NCI-H1092 treated with DMSO at 0.1 percent for 48 hours (cell line): ENCODE data around the gene COA8.

Experiments
- DNase-seq: peaks from one replicate; lab custom pipeline; 2025; lab: John Stamatoyannopoulos, UW

Gene COA8

DNA sequence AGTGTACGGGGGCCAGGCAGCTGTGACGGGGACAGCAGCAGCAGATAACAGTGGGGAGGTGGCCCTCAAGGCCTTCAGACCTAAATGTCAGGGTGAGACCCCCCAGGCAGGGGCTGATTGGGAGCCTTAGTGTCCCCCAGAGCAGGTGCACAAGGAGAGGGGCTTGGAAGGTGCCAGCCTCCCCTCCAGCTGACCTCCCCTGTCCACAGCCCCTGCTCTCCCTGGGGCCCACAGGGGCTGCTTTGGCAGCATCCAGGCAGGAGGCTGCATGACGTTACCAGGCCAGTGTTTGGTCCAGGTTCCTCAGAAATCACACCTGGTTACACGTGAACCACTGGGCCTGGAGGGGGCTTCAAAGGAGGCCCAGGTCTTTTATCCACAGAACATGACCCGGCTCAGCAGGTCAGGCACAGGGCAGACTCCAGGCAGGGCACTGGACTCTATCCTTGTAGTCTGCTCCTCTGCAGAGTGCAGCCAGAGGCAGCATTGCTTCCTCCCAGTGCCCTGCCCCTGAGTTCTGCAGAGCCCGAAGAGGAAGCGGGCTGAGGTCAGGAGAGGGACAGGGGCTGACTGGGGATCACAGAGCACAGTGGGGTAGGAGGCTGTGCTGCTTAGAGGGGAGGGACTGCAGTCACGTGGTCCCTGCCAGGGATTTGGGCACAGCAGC, 36.4 kb upstream of the COA8 start:
- DNase-seq, result no peak

DNA sequence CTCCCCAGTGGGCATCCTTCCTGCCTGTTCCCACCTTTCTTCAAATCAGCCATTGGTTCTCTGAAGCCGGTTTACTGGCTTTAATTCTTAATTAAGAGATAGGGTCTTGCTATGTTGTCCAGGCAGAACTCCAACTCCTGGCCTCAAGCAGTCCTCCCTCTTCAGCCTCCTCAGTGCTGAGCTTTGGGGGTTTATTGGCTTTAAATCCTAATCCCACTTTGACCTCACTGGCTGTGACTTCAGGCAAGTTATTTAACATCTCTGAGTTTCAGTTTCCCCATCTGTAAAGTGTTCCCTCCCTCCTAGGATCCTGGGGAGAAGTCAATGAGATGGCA, 35.9 kb upstream of the COA8 start:
- no peak for DNase-seq

DNA sequence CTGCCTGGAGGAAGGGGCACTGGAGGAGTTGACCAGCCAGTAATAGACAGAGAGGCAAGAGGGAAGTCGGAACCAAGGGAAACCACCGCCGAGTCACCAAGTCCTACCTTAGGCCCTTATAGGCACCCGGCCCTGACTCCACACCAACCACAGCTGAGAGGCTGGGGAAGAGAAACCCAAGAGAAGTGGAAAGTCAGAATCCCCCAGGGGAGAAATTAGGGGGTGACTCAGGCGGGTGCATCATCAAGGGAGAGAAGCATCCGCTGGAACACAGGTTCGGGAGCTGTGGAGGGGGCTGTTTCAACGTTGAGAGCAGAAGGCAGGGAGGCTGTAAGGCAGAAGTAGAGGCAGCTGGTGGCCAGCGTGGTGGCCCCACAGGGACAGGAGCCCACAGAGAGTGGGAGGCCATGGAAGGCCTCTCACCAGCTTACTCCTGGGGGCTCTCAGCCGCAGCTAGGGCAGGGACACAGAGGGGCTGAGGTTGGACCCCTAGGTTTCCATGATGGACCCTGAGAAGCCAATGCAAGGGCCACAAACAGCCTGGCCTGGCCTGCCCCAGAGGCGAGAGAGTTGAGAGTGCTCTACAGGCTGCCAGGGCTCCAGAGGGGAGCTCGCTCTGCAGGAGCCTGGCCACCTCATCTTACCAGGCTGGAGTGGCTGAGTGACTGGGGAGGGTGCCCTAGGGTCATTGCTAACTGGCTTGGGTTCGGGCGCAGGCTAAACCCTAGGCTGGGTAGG, 35.2 kb upstream of the COA8 start:
- DNase-seq, result no peak

DNA sequence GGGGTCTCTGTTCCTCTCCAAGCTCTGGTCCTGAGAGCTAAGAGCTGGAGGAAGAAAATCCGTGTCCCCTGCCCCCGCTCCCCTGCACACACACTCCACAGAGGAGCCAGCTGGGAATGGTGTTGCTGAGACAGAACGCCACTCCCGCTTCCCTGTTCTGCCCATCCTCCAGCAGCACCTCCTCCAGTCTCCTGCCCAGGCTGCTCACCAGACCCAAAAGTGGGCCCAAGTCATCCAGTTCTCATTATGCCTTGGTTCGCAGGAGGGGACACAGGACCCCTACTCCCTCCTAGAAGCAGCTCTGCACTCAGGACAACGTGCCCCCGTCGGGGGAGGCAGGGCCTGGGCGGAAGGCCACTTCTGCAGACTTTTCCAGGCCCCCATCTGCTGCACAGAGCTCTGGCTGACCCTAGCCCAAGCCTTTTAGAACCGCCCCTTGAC, 34.6 kb upstream of the COA8 start:
- DNase-seq, result peak; percentile 18

DNA sequence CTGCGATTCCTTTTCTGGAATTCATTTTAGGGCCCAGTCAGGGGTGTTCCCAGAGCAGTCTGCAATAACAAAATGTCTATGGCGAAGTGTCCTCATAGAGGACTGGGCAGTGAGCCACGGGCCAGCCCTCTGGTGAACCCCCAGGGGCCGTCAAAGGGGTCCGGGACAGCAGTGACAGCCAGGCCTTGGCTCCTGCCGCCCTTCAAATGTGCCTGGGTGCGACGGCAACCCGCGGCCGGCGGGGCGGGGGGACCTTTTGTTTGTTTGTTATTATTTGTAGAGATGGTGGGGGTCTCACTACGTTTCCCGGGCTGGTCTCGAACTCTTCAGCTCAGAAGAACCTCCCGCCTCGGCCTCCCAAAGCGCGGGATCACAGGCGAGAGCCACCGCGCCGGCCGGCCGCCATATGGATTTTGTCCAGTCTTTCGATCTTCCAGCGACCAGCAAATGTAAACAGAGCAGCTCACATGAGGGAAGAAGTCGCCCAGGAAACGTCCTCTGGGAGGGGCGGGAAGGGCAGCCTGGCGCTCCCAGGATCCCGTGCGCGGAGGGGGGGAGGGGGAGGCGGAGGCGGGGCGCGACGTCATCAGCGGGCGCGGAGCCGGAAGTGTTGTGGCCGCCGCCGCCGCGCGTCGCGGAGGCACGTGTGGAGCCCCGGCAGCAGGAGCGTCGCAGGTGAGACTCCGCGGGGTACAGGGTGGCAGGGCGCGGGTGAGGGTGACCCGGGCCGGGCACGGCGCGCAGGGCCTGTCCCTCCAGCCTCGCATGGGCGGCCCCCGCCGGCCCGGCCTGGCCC, 34.0 kb upstream of the COA8 start, which contains the start of gene TRMT61A:
TRMT61A (plus strand) TSS at position 610 of the 796 bp plus-strand sequence. CDS start 783 bp downstream, outside the sequence.
- DNase-seq, result peak; percentile 91

DNA sequence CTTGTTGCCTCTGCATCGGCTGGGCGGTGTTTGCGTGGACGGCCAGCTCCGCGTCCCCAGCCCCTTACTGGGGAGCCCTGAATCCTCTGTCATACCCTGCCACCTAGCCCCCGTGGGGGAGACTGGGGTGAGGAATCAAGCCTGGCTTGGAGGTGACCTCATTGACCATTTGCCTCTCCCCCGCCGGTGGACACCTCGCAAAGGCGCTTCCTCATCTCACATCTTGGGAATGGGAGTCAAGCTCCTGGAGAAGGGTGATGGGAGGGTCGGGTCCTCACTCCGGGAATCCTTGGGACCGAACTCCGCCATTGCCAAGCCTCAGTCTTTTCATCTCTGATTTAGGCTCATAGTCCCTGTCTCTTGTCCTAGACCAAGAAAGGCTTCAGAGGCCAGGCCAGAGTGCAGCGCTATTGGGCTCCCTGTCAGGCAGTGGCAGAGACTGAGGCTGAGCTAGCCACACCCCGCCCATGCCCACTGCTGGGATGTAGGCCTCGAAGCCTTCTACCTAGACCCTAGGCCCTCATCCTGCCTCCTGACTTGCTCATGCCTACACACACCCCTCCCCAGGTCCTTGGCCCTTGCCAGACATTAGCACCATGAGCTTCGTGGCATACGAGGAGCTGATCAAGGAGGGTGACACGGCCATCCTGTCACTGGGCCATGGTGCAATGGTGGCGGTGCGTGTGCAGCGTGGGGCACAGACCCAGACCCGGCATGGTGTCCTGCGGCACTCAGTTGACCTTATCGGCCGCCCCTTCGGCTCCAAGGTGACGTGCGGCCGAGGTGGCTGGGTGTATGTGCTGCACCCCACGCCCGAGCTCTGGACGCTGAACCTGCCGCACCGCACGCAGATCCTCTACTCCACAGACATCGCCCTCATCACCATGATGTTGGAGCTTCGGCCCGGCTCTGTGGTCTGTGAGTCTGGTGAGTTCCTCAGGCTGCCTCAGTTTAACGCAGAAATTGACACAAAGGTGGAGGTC, 33.1 kb upstream of the COA8 start:
- no peak for DNase-seq

DNA sequence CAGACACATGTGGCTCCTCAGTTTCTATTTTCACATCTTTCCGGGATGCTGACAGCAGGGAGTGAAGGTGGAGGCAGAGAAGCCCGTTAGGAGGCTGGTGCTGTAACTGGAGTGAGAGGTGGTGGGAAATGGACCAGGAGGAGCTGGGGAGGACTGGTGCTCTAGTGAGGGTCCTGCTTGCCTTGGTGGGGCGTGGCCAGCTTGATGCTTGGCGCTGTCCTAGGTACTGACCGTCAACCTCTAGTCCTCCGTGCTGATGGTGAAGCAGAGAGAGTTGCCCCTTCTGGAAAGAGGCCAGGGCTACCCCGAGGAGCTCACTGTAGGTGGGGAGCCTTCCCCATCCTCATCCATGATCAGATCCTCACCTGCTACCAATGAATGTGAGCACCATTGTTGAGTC, 32.4 kb upstream of the COA8 start:
- DNase-seq, result no peak

DNA sequence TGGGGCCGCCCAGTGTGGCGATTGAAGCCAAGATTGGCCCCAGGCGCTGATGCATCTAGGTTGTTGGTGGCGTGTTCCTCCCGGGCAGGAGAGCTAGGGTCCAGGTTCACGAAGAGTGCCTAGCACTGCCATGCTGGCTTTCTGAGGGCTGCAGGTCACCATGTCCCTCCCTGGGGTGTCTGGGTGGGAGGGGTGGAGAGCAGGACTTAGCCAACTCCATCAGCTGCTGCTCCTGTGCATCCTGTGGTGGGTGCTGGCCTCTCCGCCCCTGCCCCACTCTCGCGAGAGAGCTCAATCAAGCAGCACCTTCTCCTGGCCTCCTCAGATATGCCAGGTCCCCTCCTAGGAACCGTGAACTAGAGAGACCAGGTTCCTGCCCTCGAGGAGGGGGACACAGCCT, 31.9 kb upstream of the COA8 start:
- no peak for DNase-seq

DNA sequence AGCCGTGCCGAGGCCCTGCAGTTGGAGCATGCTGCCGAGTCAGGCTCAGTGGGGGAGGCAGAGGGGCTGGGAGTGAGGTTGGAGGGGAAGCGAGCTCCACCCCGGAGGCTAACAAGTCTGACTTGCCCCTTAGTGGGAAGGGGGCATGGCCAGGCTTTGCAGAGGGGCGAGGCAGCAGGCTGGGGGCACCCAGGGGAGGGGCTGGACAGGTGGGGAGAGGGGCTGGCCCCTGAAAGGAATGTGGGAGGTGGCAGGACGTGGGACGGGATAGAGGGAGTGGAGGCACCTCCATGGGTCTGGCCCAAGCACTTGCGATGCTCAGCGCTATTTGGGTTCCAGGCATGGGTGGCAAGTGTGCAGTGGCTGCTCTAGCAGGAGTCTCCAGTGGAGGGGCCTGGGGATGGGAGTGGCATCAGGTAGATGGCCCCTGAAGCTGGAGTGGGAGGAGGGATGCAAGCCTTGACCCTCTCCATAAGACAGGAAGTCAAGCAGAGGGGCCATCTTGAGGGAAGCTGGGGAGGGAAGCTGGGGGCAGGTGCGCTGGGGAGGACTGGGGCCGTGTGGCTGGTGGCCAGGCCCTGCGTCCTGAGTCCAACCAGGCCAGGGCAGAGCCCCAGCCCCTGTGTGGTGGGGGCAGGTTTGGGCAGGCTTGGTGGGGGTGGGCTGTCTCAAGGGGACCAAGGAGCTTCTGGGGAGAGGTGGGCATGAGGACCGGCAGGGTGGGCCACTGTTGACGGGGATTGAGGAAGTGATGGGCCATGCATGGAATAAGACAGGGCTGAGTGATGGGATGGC, 31.1 kb upstream of the COA8 start:
- no peak for DNase-seq

DNA sequence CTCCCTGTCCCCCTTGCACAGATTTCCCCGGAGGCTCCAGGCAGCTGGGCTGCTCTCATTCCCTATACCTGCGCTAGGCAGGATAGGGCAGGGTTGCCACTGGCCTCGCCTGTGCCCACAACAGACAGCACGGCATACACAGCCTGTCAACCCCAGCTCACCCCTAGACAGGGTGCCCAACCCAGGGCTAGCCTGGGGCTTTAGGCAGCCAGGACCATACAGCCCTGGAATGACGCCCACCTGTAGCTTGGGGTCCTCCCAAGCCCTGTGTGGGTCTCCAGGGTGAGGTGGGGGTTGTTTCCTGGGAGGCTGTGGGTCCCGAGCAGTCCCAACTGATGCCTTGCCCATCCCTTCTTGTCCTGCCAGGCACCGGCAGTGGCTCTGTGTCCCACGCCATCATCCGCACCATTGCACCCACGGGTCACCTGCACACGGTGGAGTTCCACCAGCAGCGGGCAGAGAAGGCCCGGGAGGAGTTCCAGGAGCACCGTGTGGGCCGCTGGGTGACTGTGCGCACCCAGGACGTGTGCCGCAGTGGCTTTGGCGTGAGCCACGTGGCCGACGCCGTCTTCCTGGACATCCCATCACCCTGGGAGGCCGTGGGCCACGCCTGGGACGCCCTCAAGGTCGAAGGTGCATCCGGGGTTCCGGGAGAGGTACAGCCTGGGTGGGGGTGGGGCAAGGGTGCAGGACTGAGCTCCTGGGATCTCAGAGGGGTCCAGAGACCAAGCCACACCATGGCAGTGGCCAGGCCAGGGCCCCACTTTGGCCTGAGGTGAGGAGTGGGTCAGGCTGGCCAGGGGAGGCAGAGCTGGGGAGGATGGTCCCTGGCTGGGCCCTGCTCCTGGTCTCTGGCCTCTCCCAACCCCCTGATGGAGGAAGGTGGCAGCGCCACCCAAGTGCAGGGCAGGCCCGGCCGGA, 30.3 kb upstream of the COA8 start:
- DNase-seq, result no peak

DNA sequence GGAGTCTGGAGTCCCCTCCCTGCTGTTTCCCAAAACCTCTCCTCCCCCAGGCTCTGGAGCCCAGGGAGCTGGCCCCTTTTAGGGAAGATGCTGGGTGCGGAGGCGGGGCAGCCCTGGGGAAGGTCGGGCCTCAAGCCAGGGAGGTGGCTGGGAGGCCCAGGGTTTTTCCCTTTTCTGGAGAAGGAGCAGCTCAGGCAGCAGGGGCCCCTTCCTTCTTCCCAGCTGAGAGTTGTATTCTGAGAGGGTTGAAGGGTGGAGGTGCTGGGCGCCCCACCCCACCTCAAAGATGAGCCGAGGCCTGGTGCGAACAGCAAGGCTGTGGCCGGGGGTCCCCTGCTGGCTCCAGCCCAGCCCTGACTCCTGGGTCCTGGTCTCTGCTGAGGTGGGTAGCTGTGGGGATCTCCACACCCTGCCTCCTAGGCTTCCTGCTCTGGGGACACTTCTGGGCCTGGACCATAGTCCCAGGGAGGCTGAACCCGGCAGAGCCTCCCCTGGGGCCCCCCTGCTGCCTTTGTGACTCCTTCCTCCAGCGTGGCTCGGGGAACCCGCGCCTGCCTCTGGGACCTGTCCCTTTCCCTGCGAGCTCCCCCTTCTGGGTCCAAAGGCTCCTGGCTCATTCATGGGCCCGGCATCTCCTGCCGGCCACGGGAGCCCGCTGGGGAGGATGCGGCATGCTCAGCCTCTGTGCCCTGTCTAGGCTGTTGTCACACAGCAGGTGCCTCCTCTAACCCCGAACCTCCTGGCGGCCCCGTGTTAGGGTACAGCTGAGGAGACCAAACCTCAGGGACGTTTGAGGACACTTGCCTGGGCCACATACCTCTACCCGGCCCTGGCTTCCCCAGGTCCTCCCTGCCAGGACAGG, 29.4 kb upstream of the COA8 start:
- DNase-seq, result no peak

DNA sequence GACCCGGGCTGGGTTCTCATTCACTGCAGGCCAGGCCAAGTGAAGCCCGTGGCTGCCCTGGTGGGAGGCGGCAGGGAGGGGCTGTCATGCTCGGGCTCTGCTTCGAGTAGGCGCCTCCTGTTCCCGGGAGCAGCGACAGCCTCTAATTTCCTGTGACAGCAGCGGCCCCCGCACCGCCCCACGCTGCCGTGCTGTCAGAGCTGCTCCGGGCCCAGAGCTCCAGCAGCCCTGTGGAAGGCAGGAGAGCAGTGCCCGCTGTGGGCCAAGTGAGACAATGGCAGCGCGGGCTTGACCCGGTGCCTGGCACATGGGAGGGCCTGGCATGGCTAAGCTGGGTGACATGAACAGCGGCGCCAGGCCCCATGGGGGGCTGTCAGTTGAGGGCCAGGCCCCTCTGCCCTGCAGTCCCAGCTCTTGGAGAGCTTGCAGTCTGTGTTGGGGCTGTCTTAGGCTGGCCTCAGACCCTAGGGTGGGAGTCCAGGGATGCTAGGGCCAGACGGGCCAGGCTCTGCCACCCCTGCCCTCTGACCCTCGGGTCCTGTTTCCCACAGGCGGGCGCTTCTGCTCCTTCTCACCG, 28.7 kb upstream of the COA8 start:
- no peak for DNase-seq

DNA sequence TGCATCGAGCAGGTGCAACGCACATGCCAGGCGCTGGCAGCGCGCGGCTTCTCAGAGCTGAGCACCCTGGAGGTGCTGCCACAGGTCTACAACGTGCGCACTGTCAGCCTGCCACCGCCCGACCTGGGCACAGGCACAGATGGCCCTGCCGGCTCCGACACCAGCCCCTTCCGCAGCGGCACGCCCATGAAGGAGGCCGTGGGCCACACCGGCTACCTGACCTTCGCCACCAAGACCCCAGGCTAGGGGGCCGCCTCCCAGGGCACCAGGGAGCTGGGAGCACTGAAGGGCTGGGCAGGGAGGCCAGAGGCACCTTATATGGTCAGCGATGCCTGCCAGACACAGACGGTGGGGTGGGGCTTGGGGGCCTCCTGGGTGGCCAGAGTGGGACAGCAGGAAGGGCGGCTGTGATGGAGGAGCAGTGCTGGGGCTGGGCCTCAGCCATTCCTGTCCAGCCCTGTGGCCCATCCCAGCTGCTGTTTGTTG, 28.1 kb upstream of the COA8 start:
- DNase-seq, result no peak

DNA sequence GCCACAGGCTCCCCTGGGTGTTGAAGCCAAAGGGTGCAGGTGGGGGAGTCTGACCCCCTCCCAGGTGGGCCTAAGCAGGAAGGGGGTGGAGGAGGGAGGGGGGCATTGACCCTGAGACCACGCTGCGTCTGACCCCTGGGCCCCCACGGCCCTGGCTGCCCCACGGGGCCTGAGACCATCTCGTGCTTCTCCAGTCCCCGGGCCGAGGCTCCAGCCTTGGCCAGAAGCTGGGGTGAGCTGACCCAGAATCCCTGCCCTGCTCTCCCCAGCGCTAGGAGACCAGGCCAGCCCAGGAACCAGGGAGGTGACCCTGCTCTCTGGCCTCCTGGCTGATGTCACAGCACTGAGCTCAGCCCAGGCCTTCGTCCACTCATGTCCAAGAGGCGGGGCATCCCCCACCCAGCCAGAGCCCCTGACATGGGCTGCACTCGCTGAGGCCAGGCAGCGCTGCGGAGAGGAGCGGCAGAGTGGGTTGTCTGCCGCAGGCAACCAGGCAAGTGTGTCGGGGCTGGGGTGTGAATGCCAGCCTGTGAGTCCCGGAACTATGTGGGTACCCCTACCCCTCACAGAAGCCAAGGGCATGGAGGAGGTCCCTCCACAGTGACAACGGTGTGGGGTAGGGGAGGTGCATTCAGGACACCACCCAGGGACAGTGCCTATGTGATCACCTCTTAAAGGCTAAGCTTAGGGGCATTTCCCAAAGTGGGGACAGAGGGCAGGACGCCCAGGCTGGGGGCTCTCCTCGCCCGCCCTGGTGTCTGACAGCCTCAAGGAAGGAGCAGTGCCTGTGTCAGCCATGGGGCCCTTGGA, 27.5 kb upstream of the COA8 start:
- DNase-seq, result no peak

DNA sequence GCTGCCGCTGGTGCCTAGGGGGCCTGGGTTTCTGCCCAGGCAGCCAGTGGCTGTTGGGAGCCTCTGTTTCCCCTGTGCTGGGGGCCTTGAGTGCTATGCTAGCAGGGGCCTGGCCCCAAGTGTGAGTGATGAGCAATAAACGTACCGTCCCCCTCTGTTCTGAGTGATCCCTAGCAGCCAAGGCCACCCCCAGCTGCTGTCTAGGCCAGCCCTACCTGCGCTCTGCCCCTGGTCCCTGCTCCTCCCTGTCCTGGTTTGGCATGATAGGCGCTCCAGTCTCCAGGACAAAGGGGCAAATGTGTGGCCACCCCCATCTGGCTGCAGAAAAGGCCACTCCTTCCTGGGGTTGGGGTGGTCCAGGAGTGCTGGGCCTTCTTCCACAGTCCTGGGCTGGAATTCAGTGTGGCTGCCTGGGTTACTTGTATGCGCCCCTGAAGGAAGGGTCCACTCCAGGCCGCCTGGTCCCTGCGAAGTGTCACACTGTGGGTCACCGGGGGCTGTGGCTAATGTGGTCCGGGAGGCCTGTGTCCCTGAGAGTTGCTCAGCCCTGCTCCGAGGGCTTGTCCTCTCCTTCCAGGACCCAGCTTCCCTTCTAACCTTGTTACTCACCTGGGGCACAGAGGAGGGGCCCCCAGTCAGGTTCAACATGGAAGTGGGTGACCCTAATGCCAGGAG, 26.7 kb upstream of the COA8 start:
- DNase-seq, result no peak

DNA sequence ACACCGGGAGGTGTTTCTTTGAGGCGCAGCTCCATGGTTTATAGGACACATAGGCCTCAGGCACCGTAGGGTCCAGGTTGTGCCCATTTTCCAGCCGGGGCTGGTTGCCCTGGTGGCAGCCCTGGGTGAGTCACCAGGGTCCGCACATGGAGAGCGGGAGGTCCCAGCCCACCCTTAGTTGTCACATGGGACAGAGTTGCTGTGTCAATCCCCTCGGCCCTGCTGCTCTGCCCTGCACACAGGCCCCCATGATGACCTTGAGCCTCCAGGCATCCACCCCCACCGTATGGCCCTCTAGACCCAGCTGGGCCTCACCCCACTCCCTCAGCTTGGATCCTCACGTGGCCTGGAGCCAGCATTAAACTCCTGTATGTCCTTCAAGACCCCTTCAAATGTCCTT, 26.1 kb upstream of the COA8 start:
- DNase-seq, result no peak
